GM21619 (cell line): Measurements from ENCODE around the gene NR2F1.
"Not testable (repeated sequence)": the region's sequence is repeated elsewhere in the genome, so short reads cannot be mapped to it uniquely, and the experiment has no call there.

ENCODE experiments used
- ATAC-seq: cut with Tn5 transposase; IDR thresholded peaks from one replicate; pipeline ENCODE4 v1.9.1; 2021; ENCODE audit not compliant: unreplicated experiment

NR2F1 gene

GRCh38 chr5:93582677-93583438, at the start of gene NR2F1:
Gene NR2F1, plus strand, starts transcription at chr5:93583222. Its CDS starts 1,802 bp downstream, at chr5:93585024.
- ATAC-seq: no peak

- ATAC-seq: no peak
These were observed 37.1 kb upstream of the NR2F1 start for GRCh38 chr5:93545872-93546271.

- not testable (repeated sequence) for ATAC-seq
These were observed 33.4 kb upstream of the NR2F1 start for GRCh38 chr5:93549594-93549993.

GRCh38 chr5:93557021-93557604, 25.9 kb upstream of the NR2F1 start:
- no peak for ATAC-seq

- no peak for ATAC-seq
These were observed 16.9 kb upstream of the NR2F1 start for GRCh38 chr5:93566091-93566490.

- no peak for ATAC-seq
These were observed 15.6 kb upstream of the NR2F1 start for GRCh38 chr5:93567424-93567823.

- no peak for ATAC-seq
These were observed 13.5 kb upstream of the NR2F1 start for GRCh38 chr5:93569300-93570160.

GRCh38 chr5:93570294-93571113, 12.5 kb upstream of the NR2F1 start:
- ATAC-seq: no peak

GRCh38 chr5:93571114-93571949, 11.7 kb upstream of the NR2F1 start:
- ATAC-seq: no peak

GRCh38 chr5:93572101-93572607, 10.9 kb upstream of the NR2F1 start:
- no peak for ATAC-seq

GRCh38 chr5:93572608-93573353, 10.2 kb upstream of the NR2F1 start:
- no peak for ATAC-seq

GRCh38 chr5:93573354-93574351, 9.4 kb upstream of the NR2F1 start:
- ATAC-seq: no peak

GRCh38 chr5:93574491-93575305, 8.3 kb upstream of the NR2F1 start:
- no peak for ATAC-seq

- ATAC-seq: no peak
These were observed 7.3 kb upstream of the NR2F1 start for GRCh38 chr5:93575461-93576414.

- ATAC-seq: no peak
These were observed 5.8 kb upstream of the NR2F1 start for GRCh38 chr5:93576994-93577853.
